K562 (cell line): ENCODE results near the gene HJV. TPM values are rescaled to one million over a fixed set of nuclear protein-coding genes. Genes with fewer than 3 reads are reported as not detected.

Source experiments
- ARHGAP35 ChIP-seq: fragments of 450-650 bp; IDR thresholded peaks from 2 replicates; pipeline ENCODE4 v1.6.1; 2018; ENCODE audit not compliant: partially characterized antibody
- BCOR ChIP-seq: fragments of 450-650 bp; IDR thresholded peaks from 2 replicates; pipeline ENCODE4 v1.6.1; 2016
- CTBP1 ChIP-seq: fragments of 450-650 bp; IDR thresholded peaks from 2 replicates; pipeline ENCODE4 v1.6.1; 2016; ENCODE audit warnings: borderline replicate concordance
- EGR1 ChIP-seq: fragments of 450-650 bp; conservative IDR thresholded peaks from 2 replicates; pipeline ENCODE4 v1.6.1; 2017; ENCODE audit warnings: mild to moderate bottlenecking
- EZH2 ChIP-seq: IDR thresholded peaks from 2 replicates; pipeline ENCODE4 v1.6.1; 2012; ENCODE audit warnings: low read depth, mild to moderate bottlenecking, inconsistent platforms, low read length, borderline replicate concordance
- MAFG ChIP-seq: fragments of 450-650 bp; conservative IDR thresholded peaks from 2 replicates; pipeline ENCODE4 v1.6.1; 2016; ENCODE audit warnings: missing genetic modification characterization, missing compliant biosample characterization
- MTF1 ChIP-seq: fragments of 250-450 bp; sonication (Bioruptor Pico); IDR thresholded peaks from 2 replicates; pipeline ENCODE4 v1.9.0; 2021; ENCODE audit warnings: moderate library complexity, mild to moderate bottlenecking, inconsistent platforms, borderline replicate concordance
- NCOA6 ChIP-seq: fragments of 450-650 bp; IDR thresholded peaks from 2 replicates; pipeline ENCODE4 v1.6.1; 2017; ENCODE audit warnings: mild to moderate bottlenecking
- NFIX ChIP-seq: fragments of 250-450 bp; sonication (Bioruptor Pico); IDR thresholded peaks from 2 replicates; pipeline ENCODE4 v1.4.0; 2020; ENCODE audit warnings: low read depth, mild to moderate bottlenecking, moderate library complexity
- NFRKB ChIP-seq: fragments of 450-650 bp; IDR thresholded peaks from 2 replicates; pipeline ENCODE4 v1.6.1; 2016; ENCODE audit warnings: low read depth
- PRMT5 ChIP-seq: sonication (generic); formaldehyde crosslinking; IDR thresholded peaks from 2 replicates; pipeline ENCODE4 v1.5.0; 2020; ENCODE audit warnings: missing genetic modification reagents
- RBBP5 ChIP-seq: fragments of 200-600 bp; sonication (generic); IDR thresholded peaks from 2 replicates; pipeline ENCODE4 v1.6.1; 2012; ENCODE audit warnings: borderline replicate concordance, mild to moderate bottlenecking, low read length, control low read depth, inconsistent platforms; ENCODE audit not compliant: insufficient read depth, poor library complexity, severe bottlenecking
- RHOXF2B ChIP-seq: fragments of 250-450 bp; sonication (Bioruptor Pico); conservative IDR thresholded peaks from 2 replicates; pipeline ENCODE4 v1.5.1; 2021
- SMC3 ChIP-seq: conservative IDR thresholded peaks from 2 replicates; pipeline ENCODE4 v1.6.1; 2011; ENCODE audit warnings: low read depth, low read length, improper control_type of control experiment; ENCODE audit not compliant: insufficient read depth
- SUPT5H ChIP-seq: fragments of 450-650 bp; IDR thresholded peaks from 2 replicates; pipeline ENCODE4 v1.6.1; 2016
- TBL1XR1 ChIP-seq, 2 experiments: IDR thresholded peaks; 2 replicates each; pipeline ENCODE4 v1.6.1; 2012; ENCODE audit warnings: improper control_type of control experiment in 2 of 2, low read length in 2 of 2, mild to moderate bottlenecking in 1 of 2
- ZC3H4 ChIP-seq: sonication (generic); formaldehyde crosslinking; IDR thresholded peaks from 2 replicates; pipeline ENCODE4 v1.9.0; 2021; ENCODE audit warnings: missing genetic modification reagents, borderline replicate concordance
- ZNF133 ChIP-seq: fragments of 250-450 bp; sonication (Bioruptor Pico); IDR thresholded peaks from 2 replicates; pipeline ENCODE4 v1.4.0; 2020; ENCODE audit warnings: mild to moderate bottlenecking
- ZNF274 ChIP-seq: IDR thresholded peaks from 2 replicates; pipeline ENCODE4 v1.6.1; 2011; ENCODE audit warnings: low read depth, mild to moderate bottlenecking, low read length, moderate library complexity, borderline replicate concordance
- ZNF436 ChIP-seq: fragments of 250-450, 450-650 bp; sonication (Bioruptor Pico); formaldehyde crosslinking; IDR thresholded peaks from 2 replicates; pipeline ENCODE4 v1.7.0; 2020; ENCODE audit warnings: mild to moderate bottlenecking
- ZNF445 ChIP-seq: fragments of 250-450 bp; sonication (Bioruptor Pico); IDR thresholded peaks from 2 replicates; pipeline ENCODE4 v1.4.0; 2020; ENCODE audit warnings: low read depth, mild to moderate bottlenecking, moderate library complexity
- ZNF551 ChIP-seq: fragments of 250-450 bp; sonication (Bioruptor Pico); IDR thresholded peaks from 2 replicates; pipeline ENCODE4 v1.5.0; 2021; ENCODE audit warnings: mild to moderate bottlenecking, moderate library complexity
- polyA plus RNA-seq, 8 experiments: library from polyadenylated mRNA; depleted of rRNA in 4 of 8; stranded (reverse) in 5 of 8; unstranded in 3 of 8; fragments of >200 nt; fragmentation: Nextera tagmentation in 2 of 8; fragmentation: Illumina TruSeq in 1 of 8; extraction: Ambion mirVana in 2 of 8; extraction: Trizol in 1 of 8; gene quantifications; 2 replicates each; pipeline versions ENCODE4 v1.2.1 to v1.2.3, GENCODE V29; 2011 to 2014; ENCODE audit warnings: inconsistent platforms in 1 of 8, missing spikeins in 1 of 8
- total RNA-seq, 7 experiments: library from RNA; depleted of rRNA in 6 of 7; stranded (reverse); fragments of >200 nt in 6 of 7; fragmentation: Illumina TruSeq in 2 of 7; extraction: Trizol in 2 of 7; gene quantifications; 2 replicates each; pipeline versions ENCODE4 v1.2.1 to v1.2.3, GENCODE V29; 2011 to 2021; ENCODE audit warnings: low replicate concordance in 1 of 7
- TF ChIP-seq, protein P1 (sequence below): sonication (generic); IDR thresholded peaks from 2 replicates; pipeline ENCODE4 v1.6.1; 2016
- TF ChIP-seq, protein P2 (sequence below): sonication (generic); formaldehyde crosslinking; IDR thresholded peaks from 2 replicates; pipeline ENCODE4 v1.8.1; 2023; ENCODE audit warnings: mild to moderate bottlenecking, missing genetic modification reagents
- TF ChIP-seq, protein P3 (sequence below): sonication (generic); formaldehyde crosslinking; IDR thresholded peaks from 2 replicates; pipeline ENCODE4 v1.8.0; 2022; ENCODE audit warnings: mild to moderate bottlenecking, missing genetic modification reagents
- TF ChIP-seq, protein P4 (sequence below): fragments of 250-450 bp; sonication (Bioruptor Pico); IDR thresholded peaks from 2 replicates; pipeline ENCODE4 v1.5.0; 2021
- TF ChIP-seq, protein P5 (sequence below): fragments of 250-450 bp; sonication (Bioruptor Pico); IDR thresholded peaks from 2 replicates; pipeline ENCODE4 v1.5.0; 2021

Gene HJV
- total and polyA plus RNA-seq, 9 of the 15 experiments (the other 6 are each of a cell fraction or from before 2014, with no cell fraction given) = 1.0 to 6.6 (median 2.4) TPM

DNA sequence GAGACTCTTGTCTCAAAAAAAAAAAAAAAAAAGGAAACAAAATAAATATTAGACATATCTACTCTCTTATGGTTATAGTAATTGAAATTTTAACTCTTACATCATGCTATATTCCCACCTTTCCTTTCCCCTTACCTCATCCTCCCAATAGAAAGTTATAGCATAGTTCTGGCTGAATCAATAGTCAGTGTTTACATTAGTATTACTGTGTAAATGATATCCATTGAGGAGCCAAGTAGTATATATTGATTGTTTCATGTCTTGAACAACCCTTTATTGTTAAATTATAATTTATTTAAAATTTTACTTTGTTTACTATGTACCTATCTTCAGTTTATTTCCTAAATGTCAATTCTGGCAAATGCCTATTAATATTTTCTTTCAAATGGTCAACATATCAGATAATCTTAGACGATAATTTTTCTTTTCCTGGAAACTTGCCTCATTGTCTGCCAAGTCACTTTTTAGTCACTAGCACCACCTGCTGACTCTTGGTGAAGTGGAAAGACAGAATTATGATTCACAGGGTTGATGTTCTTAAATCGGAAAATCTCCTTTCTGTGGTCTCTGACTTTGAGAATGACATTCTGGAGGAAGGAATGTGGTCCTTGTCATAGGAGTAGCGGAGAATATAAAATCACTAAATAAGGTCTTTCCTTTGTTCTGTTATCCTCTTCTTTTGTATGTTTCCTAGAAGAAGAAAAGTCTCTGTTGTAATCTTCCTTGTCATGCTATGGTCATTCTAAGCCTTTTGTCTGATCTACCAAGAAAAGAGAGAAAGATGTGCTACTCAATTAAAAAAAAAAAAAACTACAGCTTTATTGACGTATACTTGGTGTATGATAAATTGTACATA, 8.6 kb downstream of the HJV start (continued):
- no peak for TF ChIP-seq ZNF133 (CRISPR knock-in tag)
- TF ChIP-seq, protein P1, sequence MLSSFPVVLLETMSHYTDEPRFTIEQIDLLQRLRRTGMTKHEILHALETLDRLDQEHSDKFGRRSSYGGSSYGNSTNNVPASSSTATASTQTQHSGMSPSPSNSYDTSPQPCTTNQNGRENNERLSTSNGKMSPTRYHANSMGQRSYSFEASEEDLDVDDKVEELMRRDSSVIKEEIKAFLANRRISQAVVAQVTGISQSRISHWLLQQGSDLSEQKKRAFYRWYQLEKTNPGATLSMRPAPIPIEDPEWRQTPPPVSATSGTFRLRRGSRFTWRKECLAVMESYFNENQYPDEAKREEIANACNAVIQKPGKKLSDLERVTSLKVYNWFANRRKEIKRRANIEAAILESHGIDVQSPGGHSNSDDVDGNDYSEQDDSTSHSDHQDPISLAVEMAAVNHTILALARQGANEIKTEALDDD = no peak
- TF ChIP-seq, protein P2, sequence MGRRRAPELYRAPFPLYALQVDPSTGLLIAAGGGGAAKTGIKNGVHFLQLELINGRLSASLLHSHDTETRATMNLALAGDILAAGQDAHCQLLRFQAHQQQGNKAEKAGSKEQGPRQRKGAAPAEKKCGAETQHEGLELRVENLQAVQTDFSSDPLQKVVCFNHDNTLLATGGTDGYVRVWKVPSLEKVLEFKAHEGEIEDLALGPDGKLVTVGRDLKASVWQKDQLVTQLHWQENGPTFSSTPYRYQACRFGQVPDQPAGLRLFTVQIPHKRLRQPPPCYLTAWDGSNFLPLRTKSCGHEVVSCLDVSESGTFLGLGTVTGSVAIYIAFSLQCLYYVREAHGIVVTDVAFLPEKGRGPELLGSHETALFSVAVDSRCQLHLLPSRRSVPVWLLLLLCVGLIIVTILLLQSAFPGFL = no peak
- TF ChIP-seq BCOR = no peak
- TF ChIP-seq ZC3H4 = no peak
- TF ChIP-seq SMC3 = peak; percentile 85
- TF ChIP-seq SUPT5H = no peak
- no peak for TF ChIP-seq RBBP5
- TF ChIP-seq, protein P3, sequence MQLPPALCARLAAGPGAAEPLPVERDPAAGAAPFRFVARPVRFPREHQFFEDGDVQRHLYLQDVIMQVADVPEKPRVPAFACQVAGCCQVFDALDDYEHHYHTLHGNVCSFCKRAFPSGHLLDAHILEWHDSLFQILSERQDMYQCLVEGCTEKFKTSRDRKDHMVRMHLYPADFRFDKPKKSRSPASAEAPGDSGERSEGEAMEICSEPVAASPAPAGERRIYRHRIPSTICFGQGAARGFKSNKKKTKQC (CRISPR knock-in tag) = no peak
- no peak for TF ChIP-seq RHOXF2B
- no peak for TF ChIP-seq ZNF445 (CRISPR knock-in tag)
- TF ChIP-seq CTBP1 = peak; percentile 22; the same call in 1 of the 2 replicates
- no peak for TF ChIP-seq ZNF436 (CRISPR knock-in tag)
- TF ChIP-seq, protein P4, sequence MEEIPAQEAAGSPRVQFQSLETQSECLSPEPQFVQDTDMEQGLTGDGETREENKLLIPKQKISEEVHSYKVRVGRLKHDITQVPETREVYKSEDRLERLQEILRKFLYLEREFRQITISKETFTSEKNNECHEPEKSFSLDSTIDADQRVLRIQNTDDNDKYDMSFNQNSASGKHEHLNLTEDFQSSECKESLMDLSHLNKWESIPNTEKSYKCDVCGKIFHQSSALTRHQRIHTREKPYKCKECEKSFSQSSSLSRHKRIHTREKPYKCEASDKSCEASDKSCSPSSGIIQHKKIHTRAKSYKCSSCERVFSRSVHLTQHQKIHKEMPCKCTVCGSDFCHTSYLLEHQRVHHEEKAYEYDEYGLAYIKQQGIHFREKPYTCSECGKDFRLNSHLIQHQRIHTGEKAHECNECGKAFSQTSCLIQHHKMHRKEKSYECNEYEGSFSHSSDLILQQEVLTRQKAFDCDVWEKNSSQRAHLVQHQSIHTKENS = no peak
- TF ChIP-seq ARHGAP35 = no peak
- no peak for TF ChIP-seq EZH2
- no peak for TF ChIP-seq ZNF551 (CRISPR knock-in tag)
- TF ChIP-seq, protein P5, sequence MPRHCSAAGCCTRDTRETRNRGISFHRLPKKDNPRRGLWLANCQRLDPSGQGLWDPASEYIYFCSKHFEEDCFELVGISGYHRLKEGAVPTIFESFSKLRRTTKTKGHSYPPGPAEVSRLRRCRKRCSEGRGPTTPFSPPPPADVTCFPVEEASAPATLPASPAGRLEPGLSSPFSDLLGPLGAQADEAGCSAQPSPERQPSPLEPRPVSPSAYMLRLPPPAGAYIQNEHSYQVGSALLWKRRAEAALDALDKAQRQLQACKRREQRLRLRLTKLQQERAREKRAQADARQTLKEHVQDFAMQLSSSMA = no peak
- 0 out of 4 replicates have a peak, but pooled peaks of 1 of the 2 experiments have one; percentile 13 for TF ChIP-seq TBL1XR1 (IDR thresholded peaks at IDR 0.05; ENCODE audit: low read length in 2 of 2)
- no peak for TF ChIP-seq MTF1 (CRISPR knock-in tag)
- TF ChIP-seq MAFG (tag) = no peak
- TF ChIP-seq PRMT5 (CRISPR knock-in tag) = no peak
- no peak for TF ChIP-seq NCOA6
- TF ChIP-seq ZNF274 = no peak
- no peak for TF ChIP-seq NFIX (CRISPR knock-in tag)
- TF ChIP-seq EGR1 = no peak
- TF ChIP-seq NFRKB = no peak
